ENCODE results near the gene SPPL2B. TPM values are rescaled to one million over a fixed set of nuclear protein-coding genes. Genes with fewer than 3 reads are reported as not detected.

The SPPL2B gene
- total RNA-seq, 1 experiment from 2014 or later, result 15.4 TPM

DNA sequence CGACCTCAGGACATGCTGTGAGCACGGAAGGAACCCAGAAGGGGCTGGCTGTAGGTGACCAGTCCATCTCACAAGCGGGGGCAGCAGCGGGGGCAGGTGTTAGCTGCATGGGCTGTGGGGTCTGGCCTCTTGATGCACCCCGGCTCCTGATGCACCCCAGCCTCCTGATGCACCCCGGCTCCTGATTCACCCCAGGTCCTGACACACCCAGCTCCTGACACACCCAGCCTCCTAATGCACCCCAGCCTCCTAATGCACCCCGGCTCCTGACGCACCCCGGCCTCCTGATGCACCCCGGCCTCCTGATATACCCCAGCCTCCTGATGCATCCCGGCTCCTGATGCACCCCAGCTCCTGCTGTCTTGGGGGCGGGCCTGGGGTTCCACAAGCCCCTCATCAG lies 7.5 kb upstream of the SPPL2B start:
- DNase-seq (ENCODE audit: extremely low read depth, low read depth), result no peak

DNA sequence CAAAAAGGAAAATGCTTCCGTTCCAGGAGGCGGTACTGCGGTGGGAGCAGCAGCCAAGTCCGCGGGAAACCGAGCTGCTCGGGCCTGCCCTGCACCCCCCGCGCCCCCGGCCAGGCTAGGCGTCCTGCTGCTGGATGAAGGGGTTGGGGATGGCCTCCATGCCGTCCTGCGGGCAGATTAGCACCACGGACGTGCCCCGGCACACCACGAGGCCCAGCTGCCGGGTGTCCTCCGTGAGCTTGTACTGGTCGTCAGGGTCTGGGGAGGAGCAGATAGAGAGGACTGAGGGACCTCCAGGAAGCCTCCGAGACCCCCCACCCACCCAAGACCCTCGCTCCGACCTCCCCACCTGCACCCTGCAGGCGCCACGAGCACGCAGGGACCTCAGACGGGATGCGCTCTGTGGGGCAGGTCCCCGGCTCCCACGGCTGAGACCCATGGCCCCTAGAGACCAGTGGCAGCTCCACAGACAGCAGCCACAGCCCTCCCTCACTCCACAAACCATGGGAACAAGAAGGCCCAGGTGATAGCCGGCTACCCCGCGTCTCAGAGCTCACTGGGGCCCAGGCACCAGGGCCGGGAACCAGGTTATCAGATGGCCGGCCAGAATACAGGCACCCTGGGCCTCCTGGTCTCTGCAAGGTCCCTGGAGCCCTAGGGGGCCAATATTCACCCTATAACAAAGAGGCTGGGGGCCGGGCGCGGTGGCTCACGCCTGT lies 6.8 kb upstream of the SPPL2B start:
- no peak for DNase-seq (ENCODE audit: extremely low read depth, low read depth)

DNA sequence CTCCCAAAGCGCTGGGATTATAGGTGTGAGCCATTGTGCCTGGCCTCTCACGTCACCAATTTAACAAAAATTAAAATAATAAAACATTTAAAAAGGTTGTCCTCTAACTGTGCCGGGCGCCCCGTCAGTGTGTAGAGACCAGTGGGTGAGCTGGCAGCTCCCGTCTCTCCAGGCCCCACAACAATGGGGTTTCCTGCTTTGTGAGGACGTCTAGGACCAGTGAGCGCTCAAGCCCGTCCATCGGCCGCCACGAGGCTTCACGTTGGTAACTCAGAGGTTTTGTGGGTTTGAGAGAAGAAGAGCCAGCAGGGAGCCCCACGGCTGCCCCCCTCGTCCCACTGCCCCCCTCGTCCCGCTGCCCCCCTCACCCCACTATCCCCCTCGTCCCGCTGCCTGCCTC lies 4.8 kb upstream of the SPPL2B start:
- no peak for DNase-seq (ENCODE audit: extremely low read depth, low read depth)

DNA sequence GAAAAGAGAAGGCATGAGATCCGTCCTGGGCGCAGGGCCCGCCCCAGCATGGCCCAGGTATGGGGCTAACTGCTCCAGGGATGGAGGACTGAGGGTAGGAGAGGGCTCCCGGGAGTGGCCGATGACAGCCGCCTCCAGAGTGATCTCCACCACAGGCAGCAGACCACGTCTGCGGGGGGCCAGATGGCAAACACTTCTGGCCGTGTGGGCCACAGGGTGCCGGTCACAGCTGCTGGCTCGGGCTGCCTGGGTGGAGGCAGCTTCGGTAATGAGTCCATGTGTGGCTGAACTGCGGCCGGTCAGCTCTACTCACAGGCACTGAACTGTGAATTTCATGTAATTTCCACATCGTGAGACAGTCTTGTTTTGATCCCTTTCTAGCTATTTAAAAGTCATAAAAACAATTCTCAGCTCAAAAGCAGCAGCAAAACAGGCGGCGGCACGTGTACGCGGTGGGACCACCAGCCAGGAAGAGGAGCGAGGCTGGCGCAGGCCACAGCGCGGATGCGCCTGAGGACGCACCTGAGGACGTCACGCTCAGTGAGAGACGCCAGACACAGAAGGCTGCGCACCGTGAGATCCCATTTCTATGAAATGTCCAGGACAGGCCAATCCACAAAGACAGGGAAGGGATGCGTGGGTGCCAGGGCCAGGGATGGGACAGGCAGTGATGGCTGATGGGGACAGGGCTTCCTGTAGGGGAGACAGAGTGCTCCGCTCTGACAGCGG lies 4.1 kb upstream of the SPPL2B start:
- DNase-seq (ENCODE audit: extremely low read depth, low read depth), result no peak

DNA sequence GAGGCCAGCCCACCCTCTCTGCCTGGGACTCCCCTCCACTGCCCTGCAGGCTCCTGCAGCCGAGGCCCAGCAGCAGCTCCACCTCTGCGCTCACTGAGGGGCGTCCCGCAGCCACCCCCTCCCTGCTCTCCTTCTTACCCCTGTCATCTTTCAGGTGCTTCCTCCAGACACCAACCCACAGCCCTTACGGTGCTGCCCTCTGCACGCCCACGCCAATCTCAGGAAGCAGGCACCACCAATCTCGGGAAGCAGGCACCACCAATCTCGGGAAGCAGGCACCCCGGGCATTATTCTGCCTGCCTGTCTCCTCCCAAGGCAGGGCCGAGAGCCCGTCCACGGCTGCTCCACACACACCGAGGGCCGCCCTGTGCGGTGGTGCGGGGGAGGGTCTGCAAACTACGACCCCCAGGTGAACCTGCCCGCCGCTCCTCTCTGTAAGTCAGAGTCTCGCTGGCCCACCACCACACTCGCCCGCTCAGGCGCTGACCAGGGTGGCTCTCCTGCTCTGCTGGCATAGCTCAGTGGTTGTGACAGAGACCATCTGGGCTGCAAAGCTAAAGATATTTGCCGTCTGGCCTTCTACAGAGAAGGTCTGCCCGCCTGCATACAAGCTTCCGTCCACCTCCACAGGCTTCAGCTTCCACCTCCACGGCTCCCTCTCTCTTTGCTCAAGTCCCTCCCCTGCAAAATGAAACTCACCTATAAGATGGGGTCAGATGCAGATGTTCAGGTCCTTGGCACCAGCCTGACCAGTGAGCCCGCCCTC lies 3.0 kb upstream of the SPPL2B start:
- no peak for DNase-seq (ENCODE audit: extremely low read depth, low read depth)

DNA sequence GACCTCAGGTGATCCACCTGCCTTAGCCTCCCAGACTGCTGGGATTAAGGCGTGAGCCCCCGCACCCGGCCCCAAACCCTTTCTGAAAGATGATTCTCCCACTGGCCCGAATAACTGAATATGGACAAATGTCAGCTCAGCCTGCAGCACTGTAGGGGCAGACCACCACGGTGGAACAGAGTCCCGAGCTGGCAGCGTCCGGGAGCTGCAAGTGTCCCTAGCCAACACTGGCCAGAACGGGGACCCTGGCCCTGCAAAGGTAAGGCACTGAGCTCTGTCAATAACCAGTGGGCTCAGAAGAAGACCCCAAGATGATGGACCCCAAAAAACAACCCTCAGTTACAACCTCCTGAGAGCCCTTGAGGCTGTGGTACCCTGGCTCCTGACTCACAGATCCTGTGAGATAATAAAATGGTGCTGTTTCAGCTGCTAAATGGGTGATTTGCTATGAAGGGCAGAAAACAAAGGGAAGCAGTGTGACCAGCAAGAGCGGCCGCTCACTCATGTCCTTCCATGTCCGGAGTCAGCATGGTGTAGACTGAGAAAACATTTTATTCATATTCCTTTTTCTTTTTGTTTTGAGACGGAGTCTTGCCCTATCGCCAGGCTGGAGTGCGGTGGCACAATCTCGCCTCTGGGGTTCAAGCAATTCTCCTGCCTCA lies 1.7 kb upstream of the SPPL2B start:
- DNase-seq (ENCODE audit: extremely low read depth, low read depth), result no peak

DNA sequence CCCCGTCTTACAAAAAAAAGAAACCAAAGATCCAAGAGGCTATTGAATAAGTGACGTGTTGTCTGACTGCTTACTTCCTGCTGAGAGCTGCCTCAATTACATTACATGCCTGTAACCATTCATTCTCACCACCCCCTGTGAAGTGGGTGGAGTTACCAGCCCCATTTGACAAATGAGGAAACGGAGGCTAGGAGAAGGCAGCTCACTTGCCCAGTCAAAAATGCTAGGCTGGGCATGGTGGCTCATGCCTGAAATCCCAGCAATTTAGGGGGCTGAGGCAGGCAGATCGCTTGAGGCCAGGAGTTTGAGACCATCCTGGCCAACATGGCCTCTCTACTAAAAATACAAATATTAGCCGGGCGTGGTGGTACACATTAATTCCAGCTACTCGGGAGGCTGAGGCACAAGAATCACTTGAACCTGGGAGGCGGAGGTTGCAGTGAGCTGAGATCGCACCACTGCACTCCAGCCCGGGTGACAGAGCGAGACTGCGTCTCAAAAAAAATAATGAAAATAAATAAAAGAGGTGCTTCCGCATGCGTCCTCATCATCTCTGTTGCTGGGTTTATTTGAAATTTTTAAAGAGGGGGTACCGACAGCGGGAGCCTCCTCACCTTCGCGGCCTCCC lies 597 bp upstream of the SPPL2B start:
- DNase-seq (ENCODE audit: extremely low read depth, low read depth), result no peak

DNA sequence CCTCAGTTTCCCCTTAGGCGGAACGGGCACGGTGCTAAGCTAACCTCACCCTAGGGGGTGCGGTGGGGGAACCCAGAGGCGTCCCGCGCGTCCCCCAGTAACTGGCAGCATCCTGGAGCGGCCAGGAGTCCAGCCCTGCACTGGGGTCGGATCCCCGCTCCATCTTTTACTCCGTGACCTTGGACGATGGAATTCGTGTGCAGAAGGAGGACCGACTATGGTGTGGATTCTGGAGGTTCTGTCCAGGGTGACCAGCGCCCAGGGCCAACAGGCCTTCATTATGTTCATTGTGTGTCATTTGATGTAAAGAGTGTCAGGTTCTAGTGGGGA lies 630 bp downstream of the SPPL2B start:
- no peak for DNase-seq (ENCODE audit: extremely low read depth, low read depth)

DNA sequence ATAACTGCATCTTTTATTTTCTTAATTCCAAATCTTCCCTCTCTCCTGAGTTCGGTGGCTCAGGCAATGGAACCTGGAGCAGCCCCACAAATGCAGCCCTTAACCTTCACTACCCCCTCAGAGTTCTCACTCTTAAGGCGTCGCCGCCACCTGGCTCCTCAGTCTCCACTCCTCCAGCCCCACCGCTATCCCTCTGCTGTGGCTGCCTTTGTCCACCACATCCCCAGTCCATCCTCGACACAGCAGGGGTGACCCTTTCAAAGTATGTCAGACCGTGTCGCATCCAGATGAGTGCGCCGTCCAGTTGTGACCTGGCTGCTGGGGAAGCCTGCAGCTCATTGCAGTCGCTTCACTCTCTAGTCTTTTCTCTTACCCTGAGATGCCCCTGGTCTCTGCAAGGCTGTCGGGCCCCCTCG lies 1.0 kb downstream of the SPPL2B start:
- no peak for DNase-seq (ENCODE audit: extremely low read depth, low read depth)

DNA sequence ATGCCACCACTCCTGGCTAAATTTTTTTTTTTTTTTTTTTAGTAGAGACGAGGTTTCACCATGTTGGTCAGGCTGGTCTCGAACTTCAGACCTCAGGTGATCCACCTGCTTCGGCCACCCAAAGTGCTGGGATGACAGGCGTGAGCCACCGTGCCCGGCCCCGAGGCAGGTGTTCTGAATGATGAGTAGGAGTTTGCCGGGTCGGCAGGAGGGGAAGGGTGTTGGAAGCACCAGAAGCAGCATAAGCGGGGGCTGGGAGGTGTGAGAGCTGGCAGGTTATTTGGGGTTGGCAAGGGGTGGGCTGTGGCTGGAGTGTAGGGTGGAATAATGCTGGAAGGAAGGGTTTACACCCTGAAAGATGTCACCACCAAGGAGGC lies 1.8 kb downstream of the SPPL2B start:
- DNase-seq (ENCODE audit: extremely low read depth, low read depth), result no peak

DNA sequence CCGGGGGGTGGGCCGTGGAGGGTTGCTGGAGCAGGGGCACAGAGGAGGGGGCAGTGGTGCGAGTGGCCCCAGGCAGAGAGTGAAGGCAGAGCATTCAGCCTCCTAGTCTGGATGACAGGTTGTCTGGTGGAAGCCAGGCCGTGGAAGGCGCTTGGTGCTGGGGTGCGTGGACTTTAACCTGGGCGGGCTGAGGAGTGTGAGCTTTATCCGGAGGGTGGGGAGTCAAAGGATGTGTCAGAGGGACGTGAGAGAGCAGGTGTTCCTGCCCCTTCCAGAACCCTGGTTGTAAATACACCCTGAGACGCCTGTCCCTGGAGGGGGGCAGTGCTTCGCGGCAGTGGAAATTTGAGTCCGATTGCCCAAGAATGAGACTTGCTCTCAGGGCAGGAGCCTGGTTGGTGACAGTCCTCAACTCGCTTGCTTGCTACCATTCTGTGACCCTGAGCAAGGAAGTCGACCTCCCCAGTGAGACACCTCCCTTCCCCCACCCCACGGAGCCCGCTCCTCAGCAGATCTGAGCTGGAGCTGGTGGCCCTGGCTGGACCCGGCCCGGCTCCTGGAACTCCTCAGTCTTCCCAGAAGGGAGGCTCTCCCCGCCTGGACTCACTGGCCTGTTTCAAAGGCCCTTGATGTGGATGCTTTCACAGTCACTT lies 2.3 kb downstream of the SPPL2B start:
- DNase-seq (ENCODE audit: extremely low read depth, low read depth), result no peak

DNA sequence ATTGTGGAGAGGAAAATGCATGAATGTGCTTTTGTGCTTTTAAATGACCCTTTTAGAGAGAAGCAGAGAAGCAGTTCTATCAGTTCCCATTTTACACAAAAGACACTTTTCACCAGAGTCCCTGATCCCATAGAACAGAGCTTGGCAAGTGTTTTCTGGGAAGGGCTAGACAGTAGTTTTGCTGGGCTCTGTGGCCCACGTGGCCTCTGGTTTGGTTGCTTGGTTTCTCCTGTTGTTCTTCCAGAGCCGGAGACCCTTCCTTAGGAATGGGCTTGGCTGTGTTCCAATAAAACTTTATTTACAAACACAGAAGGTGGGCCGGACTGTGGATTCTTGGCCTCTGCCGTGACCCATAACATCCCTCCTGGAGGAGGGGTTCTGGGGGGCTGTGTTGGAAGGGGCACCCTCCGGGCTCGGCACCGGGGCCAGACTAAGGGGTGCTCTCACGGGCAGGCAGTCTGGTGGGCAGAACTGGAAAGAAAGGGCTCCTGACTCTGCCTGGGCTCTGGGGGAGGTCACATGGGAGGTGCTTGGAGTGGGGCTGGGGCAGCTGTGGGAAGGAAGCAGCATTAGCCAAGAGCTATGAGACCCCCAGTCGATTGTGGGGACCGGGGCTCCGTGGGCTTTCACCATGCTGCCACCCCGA lies 3.2 kb downstream of the SPPL2B start:
- no peak for DNase-seq (ENCODE audit: extremely low read depth, low read depth)

DNA sequence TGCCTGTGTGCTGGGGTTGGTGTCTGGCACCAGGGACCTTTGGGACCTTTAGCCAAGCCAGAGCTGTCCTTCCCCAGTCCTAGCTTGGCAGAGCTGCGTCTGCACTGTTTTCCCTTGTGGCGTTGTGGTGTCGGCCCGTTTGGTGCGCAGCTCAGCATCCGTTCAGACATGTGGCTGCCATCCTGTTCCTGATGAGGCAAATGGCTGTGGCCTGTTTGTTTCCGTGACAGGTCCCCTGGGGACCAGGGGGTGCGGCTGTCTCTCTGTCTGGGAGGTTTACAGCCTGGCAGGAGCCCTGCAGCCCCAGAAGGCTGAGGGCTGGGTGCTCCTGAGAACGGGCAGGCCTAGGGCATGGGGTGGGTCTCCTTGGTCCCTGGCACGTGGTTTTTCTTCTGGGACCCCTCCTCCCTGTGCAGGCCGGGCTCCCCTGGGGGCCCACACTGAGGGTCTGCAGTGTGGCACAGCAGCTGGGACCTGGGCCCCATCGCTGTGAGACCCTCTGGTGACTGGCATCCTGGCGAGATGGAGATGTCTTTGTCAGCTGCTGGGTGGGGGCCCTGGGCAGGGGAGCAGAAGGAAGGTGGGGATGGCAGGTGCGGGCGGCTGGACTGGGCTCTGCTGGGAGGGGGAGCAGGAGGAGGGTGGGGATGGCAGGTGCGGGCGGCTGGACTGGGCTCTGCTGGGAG lies 4.0 kb downstream of the SPPL2B start:
- DNase-seq (ENCODE audit: extremely low read depth, low read depth), result no peak

DNA sequence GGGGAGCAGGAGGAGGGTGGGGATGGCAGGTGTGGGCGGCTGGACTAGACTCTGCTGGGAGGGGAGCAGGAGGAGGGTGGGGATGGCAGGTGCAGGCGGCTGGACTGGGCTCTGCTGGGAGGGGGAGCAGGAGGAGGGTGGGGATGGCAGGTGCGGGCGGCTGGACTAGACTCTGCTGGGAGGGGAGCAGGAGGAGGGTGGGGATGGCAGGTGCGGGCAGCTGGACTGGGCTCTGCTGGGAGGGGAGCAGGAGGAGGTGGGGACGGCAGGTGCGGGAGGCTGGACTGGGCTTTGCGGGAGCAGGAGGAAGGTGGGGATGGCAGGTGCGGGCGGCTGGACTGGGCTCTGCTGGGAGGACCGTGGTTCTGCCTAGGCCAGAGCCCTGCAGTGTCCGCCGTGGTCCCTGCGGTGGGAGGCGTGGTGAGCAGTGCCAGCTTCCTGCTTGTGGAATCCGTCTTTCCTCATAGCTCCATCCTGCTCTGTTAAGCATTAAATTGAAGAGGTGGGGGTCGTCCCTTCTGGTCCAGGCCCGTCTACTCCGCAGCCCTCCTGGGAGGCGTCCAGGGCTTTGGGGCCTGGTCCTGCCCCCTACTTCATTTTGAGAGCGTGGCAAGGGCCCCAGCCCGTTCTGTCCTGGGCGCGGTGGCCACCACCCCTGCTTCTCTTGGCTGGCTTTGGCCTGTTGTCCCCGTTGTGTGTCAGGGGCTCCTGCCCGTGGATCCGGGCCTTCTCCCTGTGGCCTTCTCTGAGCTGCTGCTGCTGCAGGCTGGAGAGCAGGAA lies 4.7 kb downstream of the SPPL2B start:
- DNase-seq (ENCODE audit: extremely low read depth, low read depth), result no peak

DNA sequence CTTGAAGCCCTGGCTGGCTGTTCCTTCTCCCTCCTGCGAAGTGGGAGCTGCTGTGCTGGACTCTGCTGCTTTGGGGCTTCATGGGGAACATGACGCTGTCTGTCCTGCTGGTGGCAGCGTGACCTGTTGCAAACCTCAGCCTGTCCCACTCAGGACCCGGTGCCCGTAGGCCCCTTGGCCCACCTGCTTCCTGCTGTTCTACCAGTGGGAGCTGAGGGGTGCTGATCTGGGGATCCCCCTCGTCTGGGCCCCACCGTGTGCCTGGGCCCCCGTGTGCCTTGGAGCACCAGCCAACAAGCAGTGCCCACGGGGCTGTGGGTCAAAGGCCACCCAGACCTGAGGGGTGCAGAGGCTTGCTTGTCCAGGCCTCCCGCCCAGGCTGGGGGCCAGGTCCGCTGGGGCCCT lies 5.3 kb downstream of the SPPL2B start:
- DNase-seq (ENCODE audit: extremely low read depth, low read depth), result no peak

DNA sequence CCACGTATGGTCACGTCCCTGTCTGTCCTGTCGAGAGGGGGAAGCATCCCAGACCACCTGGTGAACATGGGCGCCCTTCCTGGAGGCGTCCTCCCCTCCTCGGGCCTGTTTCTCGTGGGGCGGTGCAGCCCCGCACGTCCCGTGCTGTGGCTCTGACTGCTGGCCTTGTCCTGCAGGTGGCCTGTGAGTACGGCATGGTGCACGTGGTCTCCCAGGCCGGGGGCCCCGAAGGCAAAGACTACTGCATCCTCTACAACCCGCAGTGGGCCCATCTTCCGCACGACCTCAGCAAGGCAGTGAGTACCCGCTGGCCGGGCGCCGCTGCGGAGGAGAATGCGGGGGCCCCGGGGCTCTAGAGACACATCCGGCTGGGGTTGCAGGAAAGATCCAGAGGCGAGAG lies 5.9 kb downstream of the SPPL2B start:
- no peak for DNase-seq (ENCODE audit: extremely low read depth, low read depth)

DNA sequence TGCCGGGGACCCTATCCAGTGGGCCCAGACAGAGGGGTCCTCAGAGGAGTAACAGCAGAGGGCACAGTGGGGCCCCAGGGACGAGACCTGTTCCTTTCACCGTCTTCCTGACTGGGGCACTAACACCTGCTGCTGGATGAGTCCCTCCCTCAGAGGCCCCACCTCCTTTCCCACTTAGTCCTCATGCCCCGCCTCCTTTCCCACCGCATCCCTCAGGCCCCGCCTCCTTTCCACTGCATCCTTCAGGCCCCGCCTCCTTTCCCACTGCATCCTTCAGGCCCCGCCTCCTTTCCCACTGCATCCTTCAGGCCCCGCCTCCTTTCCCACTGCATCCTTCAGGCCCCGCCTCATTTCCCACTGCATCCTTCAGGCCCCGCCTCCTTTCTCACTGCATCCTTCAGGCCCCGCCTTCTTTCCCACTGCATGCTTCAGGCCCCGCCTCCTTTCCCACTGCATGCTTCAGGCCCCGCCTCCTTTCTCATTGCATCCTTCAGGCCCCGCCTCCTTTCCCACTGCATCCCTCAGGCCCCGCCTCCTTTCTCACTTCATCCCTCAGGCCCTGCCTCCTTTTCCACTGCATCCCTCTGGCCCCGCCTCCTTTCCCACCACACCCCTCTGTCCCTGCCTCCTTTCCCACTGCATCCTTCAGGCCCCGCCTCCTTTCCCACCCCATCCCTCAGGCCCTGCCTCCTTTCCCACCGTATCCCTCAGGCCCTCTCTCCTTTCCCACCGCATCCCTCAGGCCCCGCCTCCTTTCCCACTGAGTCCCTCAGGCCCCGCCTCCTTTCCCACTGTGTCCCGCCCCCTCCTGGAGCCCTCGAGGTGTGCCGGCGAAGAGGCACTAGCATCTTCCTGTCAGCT lies 6.7 kb downstream of the SPPL2B start:
- DNase-seq (ENCODE audit: extremely low read depth, low read depth), result no peak

DNA sequence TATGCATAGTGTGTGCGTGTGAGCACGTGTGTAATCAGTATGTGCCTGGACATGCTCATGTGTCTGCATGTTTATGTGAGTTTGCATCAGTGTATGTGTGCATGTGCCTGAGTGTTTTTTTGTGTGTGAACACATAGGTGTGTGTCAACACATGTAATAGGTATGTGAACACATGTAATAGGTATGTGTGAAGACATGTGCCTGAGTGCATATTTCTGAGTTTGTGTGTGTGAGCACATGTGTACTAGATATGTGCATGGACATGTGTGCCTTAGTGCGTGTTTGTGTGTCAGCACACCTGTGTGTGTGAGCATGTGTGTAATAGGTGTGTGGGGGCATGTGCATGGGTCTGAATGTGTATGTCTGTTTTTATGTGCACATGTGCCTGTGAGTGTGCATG lies 7.4 kb downstream of the SPPL2B start:
- DNase-seq (ENCODE audit: extremely low read depth, low read depth), result no peak

All from NCI-H460 (cell line).